HepG2 (cell line): ENCODE measurements around the gene LCN2. TPM values are rescaled to one million over a fixed set of nuclear protein-coding genes. Genes with fewer than 3 reads are reported as not detected.

Experiments used
- ATAC-seq: fragments of 200-7000 bp; cut with Tn5 transposase; 3 replicates; pipeline ENCODE4 v1.9.1; 2020; ENCODE audit warnings: mild to moderate bottlenecking, moderate library complexity
- BruUV-seq: library from RNA; stranded (reverse); fragments of 400-500 nt; replicated peaks from 2 replicates; lab custom pipeline; 2021; lab: Mats Ljungman, UMichigan
- CTCF ChIA-PET: fragments of 300-600 bp; formaldehyde crosslinking; extraction: SDS; loops from one replicate; lab custom pipeline; 2021; ENCODE audit warnings: low total read pairs, inconsistent platforms, low intra/inter-chr PET ratio; lab: Yijun Ruan, JAX
- POLR2A ChIA-PET: fragments of 350-600 bp; sonication (Branson Sonifier 250); formaldehyde crosslinking; loops from one replicate; lab custom pipeline; 2020; ENCODE audit warnings: antibody characterized with exemption, inconsistent platforms; lab: Yijun Ruan, JAX
- DNase-seq: peaks from one replicate; pipeline ENCODE4 v3.0.0-alpha.2; 2015; ENCODE audit warnings: low spot score
- FAIRE-seq: peaks from 3 replicates; lab custom pipeline; 2011; peaks lifted over from hg19 to GRCh38; lab: Jason Lieb, UNC
- H2AFZ ChIP-seq: one replicate; pipeline ENCODE4 v1.6.1; 2011; ENCODE audit warnings: low read length, inconsistent platforms
- H3K27ac ChIP-seq: fragments of 300-600 bp; 3 replicates; pipeline ENCODE4 v1.8.0; 2011; ENCODE audit warnings: mixed run types, mild to moderate bottlenecking, mixed read lengths, low read length, inconsistent platforms; ENCODE audit not compliant: insufficient read depth; ENCODE audit errors: extremely low read length
- H3K27me3 ChIP-seq, 2 experiments: fragments of 200-600 bp in 1 of 2; 2 replicates in 1 of 2; 3 replicates in 1 of 2; pipeline versions ENCODE4 v1.6.0 to v1.8.0; 2011; ENCODE audit warnings: low read length in 2 of 2, mild to moderate bottlenecking in 2 of 2, moderate library complexity in 2 of 2, inconsistent platforms in 1 of 2; ENCODE audit not compliant: insufficient read depth in 2 of 2, control insufficient read depth in 1 of 2
- H3K36me3 ChIP-seq, 2 experiments: fragments of 200-600 bp in 1 of 2; replicated peaks in 1 of 2; 2 replicates in 1 of 2; 3 replicates in 1 of 2; pipeline versions ENCODE4 v1.5.1 to v1.8.0; 2011; ENCODE audit warnings: low read length in 2 of 2, inconsistent platforms in 1 of 2; ENCODE audit not compliant: insufficient read depth in 2 of 2, control insufficient read depth in 1 of 2
- H3K4me1 ChIP-seq: 2 replicates; pipeline ENCODE4 v1.5.1; 2012; ENCODE audit warnings: low read length, inconsistent platforms; ENCODE audit not compliant: insufficient read depth
- H3K4me2 ChIP-seq: 2 replicates; pipeline ENCODE4 v1.6.0; 2011; ENCODE audit warnings: low read depth, low read length, inconsistent platforms
- H3K4me3 ChIP-seq, 3 experiments: fragments of 200-600 bp in 1 of 3; sonication (generic), shearing (Covaris generic) in 1 of 3; replicated peaks in 1 of 3; 2 replicates each; pipeline ENCODE4 v1.5.1; 2011 to 2016; ENCODE audit warnings: low read length in 3 of 3, inconsistent platforms in 2 of 3, low read depth in 2 of 3, mild to moderate bottlenecking in 2 of 3, control low read depth in 1 of 3, mixed read lengths in 1 of 3; ENCODE audit not compliant: insufficient read depth in 1 of 3
- H3K79me2 ChIP-seq: one replicate; pipeline ENCODE4 v1.6.1; 2011; ENCODE audit warnings: low read length, inconsistent platforms; ENCODE audit not compliant: insufficient read depth
- H3K9ac ChIP-seq: 2 replicates; pipeline ENCODE4 v1.6.0; 2011; ENCODE audit warnings: mild to moderate bottlenecking, low read depth, low read length, inconsistent platforms; ENCODE audit not compliant: insufficient read depth
- H3K9me3 ChIP-seq: 2 replicates; pipeline ENCODE4 v1.5.1; 2012; ENCODE audit warnings: mild to moderate bottlenecking, low read length
- H4K20me1 ChIP-seq: 2 replicates; pipeline ENCODE4 v1.6.0; 2011; ENCODE audit warnings: inconsistent platforms, mild to moderate bottlenecking, low read length, moderate library complexity; ENCODE audit not compliant: insufficient read depth
- ATF1 ChIP-seq: IDR thresholded peaks from 2 replicates; pipeline ENCODE4 v1.6.1; 2016; ENCODE audit warnings: mild to moderate bottlenecking, control low read depth
- BRCA1 ChIP-seq: sonication (generic); formaldehyde crosslinking; IDR thresholded peaks from 2 replicates; pipeline ENCODE4 v1.4.0; 2020; ENCODE audit warnings: missing genetic modification reagents
- CENPX ChIP-seq: sonication (generic); formaldehyde crosslinking; IDR thresholded peaks from 2 replicates; pipeline ENCODE4 v1.9.0; 2021; ENCODE audit warnings: mild to moderate bottlenecking, missing genetic modification reagents, moderate library complexity
- KDM1A ChIP-seq: IDR thresholded peaks from 2 replicates; pipeline ENCODE4 v1.6.1; 2016; ENCODE audit warnings: missing compliant biosample characterization
- MEF2D ChIP-seq: sonication (generic); formaldehyde crosslinking; IDR thresholded peaks from 2 replicates; pipeline ENCODE4 v1.5.1; 2020; ENCODE audit warnings: mild to moderate bottlenecking, missing genetic modification reagents
- PAF1 ChIP-seq: IDR thresholded peaks from 2 replicates; pipeline ENCODE4 v1.6.1; 2016; ENCODE audit warnings: missing genetic modification reagents, missing compliant biosample characterization
- PHB2 ChIP-seq: fragments of 450-650 bp; IDR thresholded peaks from 2 replicates; pipeline ENCODE4 v1.6.1; 2018; ENCODE audit not compliant: partially characterized antibody
- RBFOX2 ChIP-seq: fragments of 200-400 bp; formaldehyde crosslinking; IDR thresholded peaks from 2 replicates; pipeline ENCODE4 v1.6.1; 2017; ENCODE audit warnings: low read depth, mild to moderate bottlenecking, low read length
- RBM39 ChIP-seq: fragments of 200-400 bp; formaldehyde crosslinking; IDR thresholded peaks from one replicate; pipeline ENCODE4 v1.6.1; 2018; ENCODE audit warnings: antibody characterized with exemption, mild to moderate bottlenecking, low read depth, low read length; ENCODE audit not compliant: poor library complexity, severe bottlenecking
- RFXANK ChIP-seq: IDR thresholded peaks from 2 replicates; pipeline ENCODE4 v1.6.1; 2016
- ZFP37 ChIP-seq: sonication (generic); formaldehyde crosslinking; IDR thresholded peaks from 2 replicates; pipeline ENCODE4 v1.4.0; 2020; ENCODE audit warnings: missing genetic modification reagents, borderline replicate concordance
- ZNF10 ChIP-seq: sonication (generic); formaldehyde crosslinking; IDR thresholded peaks from 2 replicates; pipeline ENCODE4 v1.4.0; 2020; ENCODE audit warnings: mild to moderate bottlenecking, low read depth, missing genetic modification reagents, borderline replicate concordance
- ZNF101 ChIP-seq: sonication (generic); formaldehyde crosslinking; IDR thresholded peaks from 2 replicates; pipeline ENCODE4 v1.4.0; 2020; ENCODE audit warnings: mild to moderate bottlenecking, low read depth, missing genetic modification reagents, borderline replicate concordance
- ZNF136 ChIP-seq: sonication (generic); formaldehyde crosslinking; IDR thresholded peaks from 2 replicates; pipeline ENCODE4 v1.8.1; 2022; ENCODE audit warnings: low read depth, mild to moderate bottlenecking, moderate library complexity, missing genetic modification reagents
- ZNF20 ChIP-seq: sonication (generic); formaldehyde crosslinking; IDR thresholded peaks from 2 replicates; pipeline ENCODE4 v1.4.0; 2020; ENCODE audit warnings: mild to moderate bottlenecking, moderate library complexity, missing genetic modification reagents
- ZNF674 ChIP-seq: sonication (generic); formaldehyde crosslinking; IDR thresholded peaks from 2 replicates; pipeline ENCODE4 v1.5.0; 2020; ENCODE audit warnings: low read depth, mild to moderate bottlenecking, missing genetic modification reagents
- ZNF775 ChIP-seq: sonication (generic); formaldehyde crosslinking; IDR thresholded peaks from 2 replicates; pipeline ENCODE4 v1.4.0; 2020; ENCODE audit warnings: missing genetic modification reagents, mild to moderate bottlenecking, moderate library complexity, borderline replicate concordance
- WGBS: methylation state at CpG from one replicate; pipeline ENCODE4 v1.1.6; 2017; ENCODE audit warnings: low lambda C conversion rate; 5-methylcytosine and 5-hydroxymethylcytosine counted together
- in situ Hi-C: cut with HindIII; loops from 2 replicates; pipeline ENCODE4 v1.10.0; 2017; ENCODE audit warnings: low pct_unique_long_range_greater_than_20kb; ENCODE audit not compliant: extremely low pct_ligation_motif_present
- intact Hi-C: fragments of 100-400 bp; cut with micrococcal nuclease; formaldehyde crosslinking; loops from one replicate; pipeline ENCODE4 v1.10.0; 2022; ENCODE audit not compliant: unreplicated experiment
- polyA plus RNA-seq, 8 experiments: library from polyadenylated mRNA; depleted of rRNA in 3 of 8; stranded (reverse) in 7 of 8; unstranded in 1 of 8; fragments of >200 nt; fragmentation: Illumina TruSeq in 4 of 8; extraction: Trizol in 4 of 8; gene quantifications; 2 replicates each; pipeline versions ENCODE4 v1.2.1 to v1.2.3, GENCODE V29; 2011 to 2016; ENCODE audit warnings: low read depth in 4 of 8, missing spikeins in 1 of 8, mixed read lengths in 1 of 8; ENCODE audit not compliant: insufficient read depth in 1 of 8
- total RNA-seq, 5 experiments: library from RNA; depleted of rRNA; stranded (reverse); fragments of >200 nt; fragmentation: Illumina TruSeq; extraction: Trizol; gene quantifications; 2 replicates each; pipeline ENCODE4 v1.2.3, GENCODE V29; 2016; ENCODE audit warnings: low read depth in 1 of 5
- TF ChIP-seq, protein P1 (sequence below): sonication (generic); formaldehyde crosslinking; IDR thresholded peaks from 2 replicates; pipeline ENCODE4 v1.4.0; 2020; ENCODE audit warnings: missing genetic modification reagents
- TF ChIP-seq, protein P2 (sequence below): sonication (generic); formaldehyde crosslinking; IDR thresholded peaks from 2 replicates; pipeline ENCODE4 v1.5.0; 2020; ENCODE audit warnings: mild to moderate bottlenecking, low read depth, missing genetic modification reagents, borderline replicate concordance
- TF ChIP-seq, protein P3 (sequence below): sonication (generic); formaldehyde crosslinking; IDR thresholded peaks from 2 replicates; pipeline ENCODE4 v1.5.1; 2020; ENCODE audit warnings: missing genetic modification reagents, mild to moderate bottlenecking, borderline replicate concordance
- TF ChIP-seq, protein P4 (sequence below): sonication (generic); formaldehyde crosslinking; IDR thresholded peaks from 2 replicates; pipeline ENCODE4 v1.8.1; 2023; ENCODE audit warnings: mild to moderate bottlenecking, missing genetic modification reagents

LCN2 gene
- total and polyA plus RNA-seq, 2 of the 13 experiments (the other 11 are each of a cell fraction or from before 2014, with no cell fraction given) = 0.38 to 1.4 TPM

DNA sequence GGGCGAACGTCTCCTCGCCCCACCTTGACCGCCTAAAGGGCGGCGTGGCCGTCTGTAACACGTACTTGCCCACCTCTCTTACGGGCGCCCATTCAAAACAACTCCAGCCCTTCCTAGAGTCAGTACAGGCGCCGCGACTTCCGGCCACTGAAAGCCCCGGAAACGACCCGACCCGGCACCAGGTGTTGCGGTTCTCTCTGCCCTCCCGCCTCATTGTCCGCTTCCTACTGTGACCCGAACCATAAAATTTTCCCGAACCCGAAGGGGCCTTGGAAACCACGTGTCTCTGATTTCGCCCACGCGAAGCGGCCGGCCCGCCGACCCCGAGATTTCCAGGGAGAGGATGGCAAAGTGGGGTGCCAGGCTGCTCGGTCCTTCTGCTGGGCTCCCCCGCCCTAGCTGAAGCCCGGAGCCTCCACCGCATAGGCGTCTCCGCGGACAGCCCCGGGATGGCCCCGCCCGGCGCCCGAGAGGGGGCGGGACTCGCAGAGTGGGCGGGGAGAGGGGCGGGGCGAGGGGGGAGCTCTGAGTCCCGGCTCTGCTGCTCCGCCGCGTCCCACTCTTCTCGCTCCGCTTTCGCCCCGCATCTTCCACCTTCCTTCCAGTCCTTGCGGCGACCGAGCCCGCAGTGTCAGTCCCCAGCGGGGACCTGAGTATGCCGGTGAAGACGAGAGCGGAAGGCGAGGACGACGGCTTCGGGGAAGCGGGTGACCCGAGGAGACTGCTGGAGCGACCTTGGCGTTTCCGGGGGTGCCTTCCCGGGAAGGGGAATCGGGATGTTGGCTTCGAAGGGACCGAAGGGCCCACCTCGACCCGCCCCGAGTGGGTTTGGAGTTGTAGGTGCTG lies 21.0 kb upstream of the LCN2 start:
- peaks cover 56% of the 10 kb centered on the region for H3K4me1 ChIP-seq
- ChIA-PET CTCF (interaction anchor here (1.4 kb wide), 1 partner anchor 11 kb away, joined by 3 read pairs; no protein-coding TSS in a partner anchor), POLR2A (interaction anchor here (0.7 to 1.6 kb wide), 17 partner anchors 9 to 212 kb away, joined by 3 to 17 read pairs (median 6); partner anchors contain the start of genes BBLN, GOLGA2, ST6GALNAC4 and SWI5)
- TSS peak; percentile 42 for BruUV-seq
- H3K36me3 ChIP-seq = peaks cover 1 to 14% of the 10 kb centered on the region in 2 experiments; a peak in 3 of 5 replicates
- intact Hi-C loops (loop anchor here (1.0 kb wide), 1 partner anchor 11 kb away; no protein-coding TSS in a partner anchor), in situ Hi-C loops (no loop called here)
- H3K4me2 ChIP-seq = peak overlapping the region; percentile 87
- ATAC-seq (peak; percentile 71), FAIRE-seq (peak; percentile 15), DNase-seq (peak; percentile 88)
- H3K79me2 ChIP-seq = peaks cover 23% of the 10 kb centered on the region
- peak overlapping the region; percentile 99 for H3K27ac ChIP-seq
- H3K9me3 ChIP-seq = no peaks in the 10 kb centered on the region
- peak overlapping the region; percentile 95 for H3K9ac ChIP-seq
- H4K20me1 ChIP-seq = peaks cover 4% of the 10 kb centered on the region; the same call in 1 of the 2 replicates
- no peak overlapping the region for H2AFZ ChIP-seq
- WGBS = 0% methylated on average over 5 of the region's 82 CpGs
- no peaks in the 10 kb centered on the region for H3K27me3 ChIP-seq
- peak overlapping the region; percentile 96 to 99 (median 97) for H3K4me3 ChIP-seq
- TF ChIP-seq ZNF101 (CRISPR knock-in tag) (0 out of 2 replicates have a peak, but pooled peaks have one; percentile 54), RBFOX2 (peak; percentile 70), ZNF674 (CRISPR knock-in tag) (no peak), CENPX (CRISPR knock-in tag) (no peak), ZNF136 (CRISPR knock-in tag) (peak; percentile 68; the same call in 1 of the 2 replicates), RBM39 (no peak), KDM1A (CRISPR knock-in tag) (no peak), ZFP37 (CRISPR knock-in tag) (peak; percentile 67; the same call in 1 of the 2 replicates), ZNF10 (no peak), ATF1 (CRISPR knock-in tag) (peak; percentile 17; the same call in 1 of the 2 replicates), RFXANK (no peak), MEF2D (no peak), ZNF775 (CRISPR knock-in tag) (no peak), PHB2 (no peak), PAF1 (CRISPR knock-in tag) (no peak), BRCA1 (no peak), ZNF20 (CRISPR knock-in tag) (no peak)
- TF ChIP-seq, protein P1, sequence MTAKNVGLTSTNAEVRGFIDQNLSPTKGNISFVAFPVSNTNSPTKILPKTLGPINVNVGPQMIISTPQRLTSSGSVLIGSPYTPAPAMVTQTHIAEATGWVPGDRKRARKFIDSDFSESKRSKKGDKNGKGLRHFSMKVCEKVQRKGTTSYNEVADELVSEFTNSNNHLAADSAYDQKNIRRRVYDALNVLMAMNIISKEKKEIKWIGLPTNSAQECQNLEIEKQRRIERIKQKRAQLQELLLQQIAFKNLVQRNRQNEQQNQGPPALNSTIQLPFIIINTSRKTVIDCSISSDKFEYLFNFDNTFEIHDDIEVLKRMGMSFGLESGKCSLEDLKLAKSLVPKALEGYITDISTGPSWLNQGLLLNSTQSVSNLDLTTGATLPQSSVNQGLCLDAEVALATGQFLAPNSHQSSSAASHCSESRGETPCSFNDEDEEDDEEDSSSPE (CRISPR knock-in tag) = peak; percentile 47; the same call in 1 of the 2 replicates
- TF ChIP-seq, protein P2, sequence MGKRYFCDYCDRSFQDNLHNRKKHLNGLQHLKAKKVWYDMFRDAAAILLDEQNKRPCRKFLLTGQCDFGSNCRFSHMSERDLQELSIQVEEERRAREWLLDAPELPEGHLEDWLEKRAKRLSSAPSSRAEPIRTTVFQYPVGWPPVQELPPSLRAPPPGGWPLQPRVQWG = no peak
- TF ChIP-seq, protein P3, sequence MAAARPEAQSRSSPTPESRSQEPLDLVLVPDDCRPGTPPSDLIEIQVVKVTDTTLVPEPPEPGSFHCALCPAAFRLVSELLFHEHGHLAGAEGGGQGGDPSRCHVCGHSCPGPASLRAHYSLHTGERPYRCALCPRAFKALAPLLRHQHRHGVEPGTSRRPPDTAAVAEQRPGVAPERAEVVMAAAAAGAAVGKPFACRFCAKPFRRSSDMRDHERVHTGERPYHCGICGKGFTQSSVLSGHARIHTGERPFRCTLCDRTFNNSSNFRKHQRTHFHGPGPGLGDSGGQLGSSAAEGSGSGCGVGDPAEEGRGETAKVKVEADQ (CRISPR knock-in tag) = peak; percentile 15; the same call in 1 of the 2 replicates
- TF ChIP-seq, protein P4, sequence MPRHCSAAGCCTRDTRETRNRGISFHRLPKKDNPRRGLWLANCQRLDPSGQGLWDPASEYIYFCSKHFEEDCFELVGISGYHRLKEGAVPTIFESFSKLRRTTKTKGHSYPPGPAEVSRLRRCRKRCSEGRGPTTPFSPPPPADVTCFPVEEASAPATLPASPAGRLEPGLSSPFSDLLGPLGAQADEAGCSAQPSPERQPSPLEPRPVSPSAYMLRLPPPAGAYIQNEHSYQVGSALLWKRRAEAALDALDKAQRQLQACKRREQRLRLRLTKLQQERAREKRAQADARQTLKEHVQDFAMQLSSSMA (CRISPR knock-in tag) = no peak; the same call in 1 of the 2 replicates
